ENCODE data around the gene PDZD4. TPM values are rescaled to one million over a fixed set of nuclear protein-coding genes. Genes with fewer than 3 reads are reported as not detected.

Gene PDZD4
- total RNA-seq, 4 donors from 2014 or later, result 0.65 to 1.3 (median 0.80) TPM

DNA sequence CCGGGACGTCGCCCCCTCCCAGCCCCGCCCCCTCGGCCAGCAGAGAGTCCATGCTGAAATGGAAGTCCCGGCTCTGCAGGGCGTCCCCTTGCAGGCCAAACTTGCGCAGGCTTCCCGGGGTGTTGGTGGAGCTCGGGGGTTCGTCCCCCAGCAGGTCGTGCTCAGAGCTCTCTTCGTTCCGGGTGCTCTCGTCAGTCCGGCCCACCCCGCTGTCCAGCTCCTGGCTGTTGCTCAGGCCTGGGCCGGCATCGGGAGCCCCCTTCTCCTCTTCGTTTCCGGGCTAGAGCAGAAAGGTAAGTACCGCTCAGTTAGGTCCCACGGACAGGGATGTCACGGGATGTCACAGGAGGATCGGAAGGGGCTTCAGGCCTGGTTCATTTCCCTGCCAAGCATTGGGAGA lies 25.7 kb downstream of the PDZD4 start:
- TF ChIP-seq, protein P1, sequence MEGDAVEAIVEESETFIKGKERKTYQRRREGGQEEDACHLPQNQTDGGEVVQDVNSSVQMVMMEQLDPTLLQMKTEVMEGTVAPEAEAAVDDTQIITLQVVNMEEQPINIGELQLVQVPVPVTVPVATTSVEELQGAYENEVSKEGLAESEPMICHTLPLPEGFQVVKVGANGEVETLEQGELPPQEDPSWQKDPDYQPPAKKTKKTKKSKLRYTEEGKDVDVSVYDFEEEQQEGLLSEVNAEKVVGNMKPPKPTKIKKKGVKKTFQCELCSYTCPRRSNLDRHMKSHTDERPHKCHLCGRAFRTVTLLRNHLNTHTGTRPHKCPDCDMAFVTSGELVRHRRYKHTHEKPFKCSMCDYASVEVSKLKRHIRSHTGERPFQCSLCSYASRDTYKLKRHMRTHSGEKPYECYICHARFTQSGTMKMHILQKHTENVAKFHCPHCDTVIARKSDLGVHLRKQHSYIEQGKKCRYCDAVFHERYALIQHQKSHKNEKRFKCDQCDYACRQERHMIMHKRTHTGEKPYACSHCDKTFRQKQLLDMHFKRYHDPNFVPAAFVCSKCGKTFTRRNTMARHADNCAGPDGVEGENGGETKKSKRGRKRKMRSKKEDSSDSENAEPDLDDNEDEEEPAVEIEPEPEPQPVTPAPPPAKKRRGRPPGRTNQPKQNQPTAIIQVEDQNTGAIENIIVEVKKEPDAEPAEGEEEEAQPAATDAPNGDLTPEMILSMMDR (IDR thresholded peaks at IDR 0.05; ENCODE audit: low read depth), result no peak

DNA sequence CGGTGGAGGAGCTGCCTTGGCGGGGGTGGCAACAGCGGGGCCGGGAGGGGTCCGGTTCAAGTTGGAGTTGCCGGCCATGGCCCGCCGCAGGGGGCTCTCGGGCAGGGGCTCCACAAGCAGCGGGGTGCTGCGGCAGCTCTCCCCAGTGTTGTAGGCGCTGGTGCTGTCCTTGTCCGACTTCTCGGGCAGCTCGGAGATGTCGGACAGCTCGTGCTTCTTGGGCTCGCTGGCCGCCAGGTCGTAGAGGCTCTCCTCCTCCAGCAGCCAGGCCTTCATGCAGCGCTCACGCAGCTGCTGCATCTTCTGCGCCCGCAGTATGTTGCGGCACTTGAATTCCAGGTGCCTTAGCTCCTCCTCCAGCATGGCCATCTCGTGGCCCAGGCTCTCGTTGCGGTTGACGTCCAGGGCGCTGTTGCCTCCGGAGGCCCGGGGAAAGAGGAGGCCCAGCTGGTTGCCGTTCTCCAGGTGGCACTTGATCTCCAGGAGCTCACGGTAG lies 26.2 kb downstream of the PDZD4 start:
- TF ChIP-seq, protein P1 (IDR thresholded peaks at IDR 0.05; ENCODE audit: low read depth), result no peak

DNA sequence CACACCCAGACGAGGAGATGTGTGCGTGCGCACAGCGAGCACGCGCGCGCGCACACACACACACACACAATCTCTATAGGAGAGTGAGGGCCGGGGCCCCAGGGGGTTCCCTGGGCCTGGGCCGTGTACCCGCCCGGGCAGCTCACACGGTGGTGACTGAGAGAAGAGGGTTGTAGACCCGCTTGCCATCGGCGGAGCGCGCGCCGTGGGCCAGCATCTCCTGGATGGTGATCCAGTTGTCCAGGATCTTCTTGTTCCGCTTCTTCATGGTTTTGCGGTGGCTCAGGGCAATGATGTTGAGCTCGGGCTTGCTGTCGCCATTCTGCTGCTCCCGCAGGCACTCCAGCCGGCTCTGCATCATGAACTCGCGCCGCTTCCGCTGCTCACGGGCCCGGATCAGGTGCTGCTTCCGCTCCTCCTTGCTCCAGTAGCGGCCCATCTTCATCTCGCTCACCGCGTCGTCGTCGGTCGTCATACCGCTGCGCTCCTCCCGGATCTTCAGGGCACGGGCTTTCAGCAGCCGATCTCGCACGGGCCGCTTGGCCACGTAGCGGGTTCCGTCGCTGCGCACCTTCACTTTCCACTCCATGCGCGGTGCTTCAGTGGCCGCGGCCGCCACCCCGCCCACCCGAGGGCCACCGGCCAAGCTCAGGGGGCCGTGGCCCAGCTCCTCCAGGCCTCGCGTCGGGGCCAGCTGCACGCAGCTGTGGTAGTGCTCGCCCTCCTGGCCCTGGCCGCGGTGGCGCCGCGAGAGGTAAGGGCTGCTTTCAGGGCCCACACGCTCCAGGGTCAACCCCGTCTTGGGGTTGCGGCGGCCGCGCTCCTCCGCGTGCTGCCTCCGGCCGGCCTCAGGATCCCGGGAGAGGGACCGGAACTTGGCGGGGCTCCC lies 26.9 kb downstream of the PDZD4 start:
- TF ChIP-seq, protein P1 (IDR thresholded peaks at IDR 0.05; ENCODE audit: low read depth), result no peak

DNA sequence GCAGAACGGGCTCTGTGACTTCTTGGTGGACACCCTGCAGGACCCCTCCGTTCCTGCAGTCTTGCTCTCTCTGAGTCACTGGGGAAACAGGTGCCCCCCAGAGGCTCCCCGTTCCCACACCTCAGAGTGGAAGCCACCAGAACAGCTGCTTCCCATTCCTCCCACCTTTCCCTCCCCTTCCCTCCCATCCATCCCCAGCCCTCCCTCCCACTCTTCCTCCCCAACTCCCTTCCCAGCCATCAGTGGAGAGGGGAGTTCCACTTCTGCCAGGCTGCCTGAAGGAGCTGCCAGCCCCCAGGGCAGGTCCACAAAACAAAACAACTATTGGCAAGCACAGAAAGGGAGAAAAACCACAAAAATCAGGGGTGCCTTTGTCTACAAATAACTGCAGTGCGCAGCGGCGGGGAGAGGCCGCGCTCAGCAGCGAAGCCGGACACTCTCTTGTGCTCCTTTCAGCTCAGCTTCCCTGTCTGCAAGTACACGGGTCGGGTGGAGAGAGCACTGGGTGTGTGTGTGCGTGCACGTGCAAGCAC lies 27.8 kb downstream of the PDZD4 start:
- TF ChIP-seq, protein P1 (IDR thresholded peaks at IDR 0.05; ENCODE audit: low read depth), result no peak

DNA sequence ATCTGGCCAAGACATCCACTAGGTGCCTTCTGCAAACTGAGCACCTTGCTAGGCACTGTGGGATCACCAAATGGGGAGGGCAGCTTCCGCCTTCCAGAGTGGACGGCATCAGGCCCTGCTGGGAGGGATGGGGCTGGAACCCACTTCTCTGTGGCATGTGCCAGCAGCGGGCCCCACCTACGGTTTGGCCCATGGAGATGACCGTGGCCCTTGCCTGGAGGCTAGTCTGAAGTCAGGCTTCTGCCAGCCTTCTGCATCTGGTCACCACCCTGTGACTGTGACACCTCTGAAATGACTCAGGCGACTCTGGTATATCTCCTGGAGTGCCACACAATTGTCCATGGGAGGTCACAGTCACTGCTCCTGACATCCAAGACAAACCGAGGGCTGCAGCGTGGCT lies 28.7 kb downstream of the PDZD4 start:
- TF ChIP-seq, protein P1 (IDR thresholded peaks at IDR 0.05; ENCODE audit: low read depth), result no peak

DNA sequence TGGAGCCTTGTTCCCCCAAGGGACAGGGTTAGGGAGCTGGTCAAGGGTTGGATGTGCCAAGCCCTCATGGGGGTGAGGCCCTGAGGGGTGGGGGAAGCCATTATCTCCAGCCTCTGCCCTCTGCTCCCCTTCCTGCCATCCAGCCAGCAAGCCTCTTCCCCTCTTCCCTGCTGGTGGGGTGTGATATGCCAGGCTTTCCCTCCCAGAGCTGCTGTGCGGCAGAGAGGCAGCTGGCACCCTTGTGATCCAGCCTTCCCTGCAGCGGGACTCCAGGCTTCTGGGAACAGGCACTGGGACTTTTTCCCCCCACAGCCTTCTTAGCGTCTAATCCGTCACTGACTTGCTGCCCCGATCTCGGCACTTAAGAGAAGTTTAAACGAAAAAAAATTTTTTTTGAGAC lies 29.6 kb downstream of the PDZD4 start:
- TF ChIP-seq, protein P1 (IDR thresholded peaks at IDR 0.05; ENCODE audit: low read depth), result no peak

DNA sequence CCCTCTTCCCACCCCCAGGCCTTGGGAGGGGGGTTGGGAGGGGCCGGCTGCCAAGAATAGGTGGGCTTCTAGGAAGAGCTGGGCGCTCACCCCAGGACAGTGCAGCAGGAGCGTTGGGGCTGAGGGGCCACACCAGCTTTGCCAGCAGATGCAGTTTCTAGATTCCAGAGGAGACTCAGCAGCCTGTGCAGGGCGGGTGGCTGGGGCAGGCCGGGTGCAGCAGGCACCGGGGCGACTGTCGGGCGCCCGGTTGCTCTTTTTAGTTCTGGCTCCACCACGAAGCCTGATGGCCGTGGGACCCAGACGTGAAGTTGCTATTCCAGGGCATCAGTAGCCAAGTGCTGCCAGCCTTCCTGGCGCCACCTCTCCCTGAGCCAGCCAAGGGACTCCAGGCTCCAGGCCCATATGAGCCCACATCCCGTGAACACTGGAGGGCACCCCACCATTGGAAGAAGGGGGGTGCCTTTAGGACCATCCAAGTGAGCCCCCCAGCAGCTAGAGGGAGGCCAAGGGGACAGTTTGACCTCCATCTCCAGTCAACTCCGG lies 30.1 kb downstream of the PDZD4 start:
- TF ChIP-seq, protein P1 (IDR thresholded peaks at IDR 0.05; ENCODE audit: low read depth), result no peak

Measured in subcutaneous adipose tissue (tissue), 4 donors.